Stimulated activated naive B cell treated with anti-CD40 and anti-IgM and Interleukin-4, amounts not matched to agents 10 μg/mL and 1 μg/mL and 100 μg/mL, for 72 hours (primary cell): ENCODE data around the gene MIA3.
"Not testable (repeated sequence)": the region's sequence is repeated elsewhere in the genome, so short reads cannot be mapped to it uniquely, and the experiment has no call there.

Experiments used
- ATAC-seq, 2 donors: fragments of 150-1000 bp; cut with Tn5 transposase; replicated peaks; 2 replicates each; pipeline ENCODE4 v1.10.0; 2021; ENCODE audit warnings: moderate library complexity in 1 of 2
- DNase-seq: peaks from one replicate; pipeline ENCODE4 v3.0.0; 2021
- H3K27ac Mint-ChIP-seq: one replicate; pipeline ENCODE4 v1.8.0; 2022; ENCODE audit warnings: mild to moderate bottlenecking, mixed read lengths
- H3K27me3 Mint-ChIP-seq, 2 donors: one replicate each; pipeline ENCODE4 v1.8.0; 2022; ENCODE audit warnings: mixed read lengths in 2 of 2
- H3K36me3 Mint-ChIP-seq, 2 donors: one replicate each; pipeline ENCODE4 v1.8.0; 2022; ENCODE audit warnings: mixed read lengths in 2 of 2, mild to moderate bottlenecking in 1 of 2
- H3K4me1 Mint-ChIP-seq, 2 donors: one replicate each; pipeline ENCODE4 v1.8.0; 2022; ENCODE audit warnings: mixed read lengths in 2 of 2, mild to moderate bottlenecking in 1 of 2
- H3K4me3 Mint-ChIP-seq, 2 donors: one replicate each; pipeline ENCODE4 v1.8.0; 2022; ENCODE audit warnings: mild to moderate bottlenecking in 2 of 2, mixed read lengths in 2 of 2, moderate library complexity in 1 of 2
- H3K9me3 Mint-ChIP-seq, 2 donors: one replicate each; pipeline ENCODE4 v1.8.0; 2022; ENCODE audit warnings: mixed read lengths in 2 of 2, mild to moderate bottlenecking in 1 of 2

The MIA3 gene

DNA sequence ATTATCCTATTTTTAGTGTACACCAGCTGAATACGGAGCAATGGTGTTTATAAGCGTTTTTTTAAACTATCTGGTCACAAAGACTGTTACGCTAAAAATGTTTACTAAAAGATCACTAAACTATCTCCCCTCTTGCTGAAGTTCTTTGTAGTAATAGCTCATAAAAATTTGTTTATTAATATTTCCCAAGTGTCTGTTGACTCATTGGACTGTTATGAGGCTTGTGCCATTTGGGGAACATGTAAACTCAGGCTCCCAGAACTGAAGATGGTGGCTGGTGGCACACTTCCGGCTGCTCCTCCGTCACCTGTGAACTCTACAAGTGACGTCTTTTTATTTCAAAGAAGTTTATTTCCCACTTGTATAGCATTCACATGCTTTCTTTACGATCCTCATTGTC lies 48.1 kb downstream of the MIA3 start:
- no peak for DNase-seq
- Mint-ChIP-seq H3K36me3 (peaks cover 18 to 29% of the 10 kb centered on the region in 2 donors), H3K4me3 (no peak overlapping the region), H3K9me3 (no peaks in the 10 kb centered on the region), H3K27me3 (no peaks in the 10 kb centered on the region), H3K27ac (no peak overlapping the region), H3K4me1 (peaks cover 0 to 1% of the 10 kb centered on the region in 2 donors)
- ATAC-seq = no peak

DNA sequence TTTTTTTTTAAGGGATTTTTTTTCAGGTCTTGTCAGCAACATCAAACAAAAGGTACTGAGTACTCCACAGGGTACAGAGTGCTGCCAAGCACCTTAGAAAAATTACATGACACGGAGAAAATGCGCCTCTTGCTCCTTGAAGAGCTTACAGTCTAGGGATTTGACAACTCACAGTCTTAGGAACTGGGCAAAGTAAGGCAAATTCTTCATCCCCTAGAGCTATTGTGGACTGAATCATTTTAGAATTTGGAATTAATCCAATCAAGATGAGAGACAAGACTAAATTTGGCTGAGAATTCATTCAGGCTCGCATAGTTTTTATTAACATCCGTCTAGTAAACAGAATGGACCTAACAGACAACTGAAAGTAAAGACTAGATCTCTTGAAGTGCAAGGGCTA lies 50.3 kb downstream of the MIA3 start:
- not testable (repeated sequence) for H3K27ac Mint-ChIP-seq, H3K4me3 Mint-ChIP-seq, H3K27me3 Mint-ChIP-seq, ATAC-seq, DNase-seq, H3K4me1 Mint-ChIP-seq, H3K9me3 Mint-ChIP-seq
- peaks cover 21 to 35% of the 10 kb centered on the region in 2 donors for H3K36me3 Mint-ChIP-seq

DNA sequence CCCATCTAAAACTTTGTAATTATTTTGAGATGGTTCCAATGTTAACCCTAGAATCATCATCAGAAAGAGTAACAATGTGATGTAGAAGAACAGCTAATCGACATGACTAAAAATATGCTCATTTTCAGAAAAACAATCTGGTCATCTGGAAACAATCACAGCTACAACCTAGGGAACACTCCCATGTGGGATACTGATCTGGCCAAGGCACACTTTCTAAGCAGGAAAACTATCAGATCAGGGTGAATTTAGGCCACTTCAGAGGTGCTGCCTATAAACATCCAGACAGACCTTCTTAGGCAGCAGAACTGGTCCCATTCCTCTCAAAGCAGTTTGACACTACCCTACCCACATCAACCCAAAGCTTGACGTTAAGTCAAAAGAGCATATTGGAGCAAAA lies 51.2 kb downstream of the MIA3 start:
- not testable (repeated sequence) for H3K4me1 Mint-ChIP-seq, H3K9me3 Mint-ChIP-seq, H3K4me3 Mint-ChIP-seq, H3K27me3 Mint-ChIP-seq, ATAC-seq, DNase-seq, H3K27ac Mint-ChIP-seq
- peaks cover 28 to 41% of the 10 kb centered on the region in 2 donors for H3K36me3 Mint-ChIP-seq

DNA sequence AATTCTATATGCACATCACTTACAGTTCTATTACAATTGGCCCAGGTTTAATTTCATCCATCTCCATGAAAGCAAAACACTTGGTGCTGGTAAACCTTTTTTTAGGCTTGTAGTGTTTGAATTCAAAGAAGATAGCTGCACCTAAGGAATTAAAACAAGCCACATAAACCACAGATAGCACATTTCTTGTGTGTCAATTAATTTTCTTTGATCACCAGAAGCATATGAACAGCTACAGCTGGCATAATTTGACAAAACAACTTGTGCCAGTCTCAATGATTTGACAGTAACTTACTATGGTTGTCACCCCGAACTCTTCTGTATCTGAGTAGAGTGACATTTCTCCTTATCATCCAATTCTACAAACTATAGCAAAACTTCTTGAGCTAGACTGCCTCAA lies 52.2 kb downstream of the MIA3 start:
- ATAC-seq (no peak), DNase-seq (no peak)
- H3K9me3 Mint-ChIP-seq = no peaks in the 10 kb centered on the region
- H3K4me3 Mint-ChIP-seq = no peak overlapping the region
- peaks cover 0 to 1% of the 10 kb centered on the region in 2 donors for H3K4me1 Mint-ChIP-seq
- H3K27me3 Mint-ChIP-seq = no peaks in the 10 kb centered on the region
- H3K27ac Mint-ChIP-seq = peak overlapping the region; percentile 51
- peaks cover 25 to 46% of the 10 kb centered on the region in 2 donors for H3K36me3 Mint-ChIP-seq

DNA sequence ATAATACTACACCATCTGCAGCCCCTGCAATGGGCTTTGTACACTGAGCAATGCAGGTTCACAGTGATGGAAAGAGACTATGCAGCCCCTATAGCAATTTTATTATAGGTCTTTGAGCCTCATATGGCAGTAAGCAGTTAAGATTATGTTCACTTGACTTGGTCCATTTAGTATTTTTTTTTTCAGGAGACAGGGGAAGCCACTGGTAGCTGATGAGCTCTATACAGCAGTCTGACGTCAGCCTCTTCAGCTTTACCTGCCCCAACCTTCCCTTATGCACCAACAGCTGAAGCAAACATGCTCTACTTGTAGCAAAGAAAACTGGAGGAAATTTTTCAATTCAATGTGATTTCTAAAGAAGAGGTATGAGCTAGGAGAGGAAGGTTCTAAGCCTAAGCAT lies 62.2 kb downstream of the MIA3 start:
- Mint-ChIP-seq H3K27ac (no peak overlapping the region), H3K4me1 (no peaks in the 10 kb centered on the region), H3K36me3 (peaks cover 3 to 16% of the 10 kb centered on the region in 2 donors), H3K27me3 (no peaks in the 10 kb centered on the region), H3K9me3 (no peaks in the 10 kb centered on the region), H3K4me3 (no peak overlapping the region)
- DNase-seq (no peak), ATAC-seq (no peak)

DNA sequence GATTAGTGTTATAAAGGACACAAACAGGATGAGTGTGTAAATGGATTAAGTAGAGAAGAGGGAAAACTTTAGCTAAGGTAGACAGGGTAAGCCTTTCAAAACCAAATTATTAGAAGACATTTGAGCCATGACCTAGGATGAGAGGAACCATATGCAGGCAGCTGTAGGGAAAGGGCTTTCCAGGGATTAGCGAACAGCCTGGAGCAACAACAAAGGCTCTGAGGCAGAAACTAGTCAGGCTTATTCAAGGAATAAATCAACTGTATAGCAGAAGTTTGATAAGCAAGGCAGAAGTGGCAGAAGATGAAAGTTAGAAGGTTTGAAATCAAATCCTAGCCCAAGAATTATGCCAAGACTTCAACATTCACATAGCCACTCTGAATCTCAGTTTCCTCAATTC lies 73.1 kb downstream of the MIA3 start:
- Mint-ChIP-seq H3K36me3 (peaks cover 8 to 14% of the 10 kb centered on the region in 2 donors), H3K27ac (no peak overlapping the region), H3K9me3 (no peaks in the 10 kb centered on the region), H3K4me3 (no peak overlapping the region), H3K27me3 (no peaks in the 10 kb centered on the region), H3K4me1 (peaks cover 13 to 24% of the 10 kb centered on the region in 2 donors)
- ATAC-seq (no peak), DNase-seq (no peak)

DNA sequence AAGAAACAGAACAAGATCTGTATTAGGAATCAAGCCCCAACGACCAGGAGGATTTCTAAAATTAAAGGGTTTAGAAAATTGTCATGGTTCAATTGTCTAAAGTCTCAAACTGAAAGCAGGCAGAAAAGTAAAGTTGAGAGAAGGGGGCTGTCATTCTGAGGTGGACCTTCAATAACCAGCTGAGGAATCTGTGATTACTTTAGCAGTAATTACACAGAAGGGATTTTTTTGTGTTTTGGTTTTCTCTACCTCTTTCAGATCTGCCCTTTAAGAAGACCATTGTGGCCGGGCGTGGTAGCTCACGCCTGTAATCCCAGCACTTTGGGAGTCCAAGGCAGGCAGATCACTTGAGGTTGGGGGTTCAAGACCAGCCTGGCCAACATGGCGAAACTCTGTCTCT lies 77.0 kb downstream of the MIA3 start:
- Mint-ChIP-seq H3K4me3 (peak overlapping the region; percentile 32 to 36), H3K27me3 (no peaks in the 10 kb centered on the region), H3K27ac (peak overlapping the region; percentile 90), H3K36me3 (peaks cover 9% of the 10 kb centered on the region in 2 donors), H3K4me1 (peaks cover 16 to 30% of the 10 kb centered on the region in 2 donors), H3K9me3 (no peaks in the 10 kb centered on the region)
- ATAC-seq (peak; percentile 64 to 65), DNase-seq (no peak)

DNA sequence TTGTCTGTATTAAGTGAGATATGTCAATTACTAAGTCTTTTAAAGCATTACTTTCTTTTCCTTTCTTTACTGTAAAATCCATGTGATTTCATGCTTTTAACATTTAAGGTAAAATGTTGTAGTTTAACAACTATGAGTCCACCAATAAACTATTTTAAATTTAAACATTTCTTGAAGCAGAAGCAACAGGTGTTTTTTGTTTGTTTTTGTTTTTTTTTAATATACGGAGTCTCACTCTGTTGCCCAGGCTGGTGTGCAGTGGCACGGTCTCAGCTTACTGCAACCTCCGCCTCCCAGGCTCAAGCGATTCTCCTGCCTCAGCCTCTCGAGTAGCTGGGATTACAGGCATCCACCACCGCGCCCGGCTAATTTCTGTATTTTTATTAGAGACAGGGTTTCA lies 78.8 kb downstream of the MIA3 start:
- no peak overlapping the region for H3K4me3 Mint-ChIP-seq
- no peaks in the 10 kb centered on the region for H3K9me3 Mint-ChIP-seq
- ATAC-seq (no peak), DNase-seq (no peak)
- H3K27ac Mint-ChIP-seq = no peak overlapping the region
- H3K4me1 Mint-ChIP-seq = peaks cover 14 to 24% of the 10 kb centered on the region in 2 donors
- H3K36me3 Mint-ChIP-seq = peaks cover 10 to 14% of the 10 kb centered on the region in 2 donors
- H3K27me3 Mint-ChIP-seq = no peaks in the 10 kb centered on the region

DNA sequence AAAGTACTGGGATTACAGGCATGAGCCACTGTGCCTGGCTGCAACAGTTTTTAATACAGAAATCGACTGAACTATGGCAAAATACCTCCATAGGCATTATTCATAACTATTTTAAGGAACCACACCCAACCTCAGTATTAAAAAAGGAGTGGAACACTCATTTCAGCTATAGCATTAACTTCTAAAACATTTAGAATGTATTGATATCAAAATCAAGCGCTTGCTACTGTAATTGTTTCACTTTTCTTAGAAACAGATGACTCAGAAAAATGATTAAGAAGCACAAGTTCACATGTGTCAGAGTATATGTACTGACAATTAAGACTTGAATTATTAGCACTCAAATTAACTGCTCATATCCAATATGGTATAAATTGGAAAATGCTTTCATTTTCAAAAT lies 79.3 kb downstream of the MIA3 start:
- DNase-seq (no peak), ATAC-seq (no peak)
- Mint-ChIP-seq H3K27me3 (no peaks in the 10 kb centered on the region), H3K27ac (peak overlapping the region; percentile 56), H3K9me3 (no peaks in the 10 kb centered on the region), H3K4me3 (no peak overlapping the region), H3K36me3 (peaks cover 9 to 14% of the 10 kb centered on the region in 2 donors), H3K4me1 (peaks cover 14 to 24% of the 10 kb centered on the region in 2 donors)

DNA sequence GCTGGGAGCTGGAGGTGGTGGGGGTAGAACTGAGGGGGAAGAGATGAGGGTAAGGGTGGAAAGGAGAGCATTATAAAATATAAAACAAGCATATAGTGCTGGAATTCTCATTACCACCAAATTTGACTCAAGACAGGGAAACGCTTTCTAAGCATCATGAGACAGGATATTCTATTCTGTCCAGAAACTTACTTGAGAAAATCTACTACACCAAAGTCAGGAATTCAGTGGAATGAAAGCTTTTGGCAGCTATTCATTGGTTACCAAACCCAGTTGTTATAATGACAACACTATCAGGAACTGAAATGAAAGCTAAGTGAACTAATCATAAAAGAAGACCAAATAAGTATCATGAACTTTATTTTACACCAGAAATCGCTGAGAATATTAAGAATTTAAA lies 79.9 kb downstream of the MIA3 start:
- H3K4me1 Mint-ChIP-seq = peaks cover 14 to 24% of the 10 kb centered on the region in 2 donors

DNA sequence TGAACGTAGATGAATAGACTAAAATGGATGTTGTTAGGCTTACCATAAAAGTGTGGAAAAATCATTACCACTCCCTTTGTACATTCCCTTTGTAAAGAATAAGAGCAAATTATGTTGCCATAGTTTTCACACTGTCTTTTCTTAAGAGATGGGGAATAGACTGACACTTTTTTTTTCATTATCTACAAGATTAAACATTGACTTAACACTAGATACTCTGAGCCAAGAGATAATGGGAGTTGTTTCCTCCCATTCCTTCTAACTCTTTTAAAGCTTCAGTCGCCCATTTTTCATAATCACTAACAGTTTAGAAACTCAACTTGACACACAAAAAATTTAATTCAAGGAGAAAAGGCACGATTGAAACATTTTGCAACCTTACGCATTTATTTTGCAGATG lies 84.3 kb downstream of the MIA3 start:
- ATAC-seq = no peak
- Mint-ChIP-seq H3K27me3 (no peaks in the 10 kb centered on the region), H3K27ac (peak overlapping the region; percentile 37), H3K36me3 (peaks cover 25 to 35% of the 10 kb centered on the region in 2 donors), H3K9me3 (peaks cover 4 to 5% of the 10 kb centered on the region in 2 donors), H3K4me1 (peaks cover 12 to 35% of the 10 kb centered on the region in 2 donors), H3K4me3 (no peak overlapping the region)
- DNase-seq = no peak

More for the DNA sequence above, 79.9 kb downstream of the MIA3 start:
- Mint-ChIP-seq H3K27ac (no peak overlapping the region), H3K4me3 (no peak overlapping the region), H3K27me3 (no peaks in the 10 kb centered on the region), H3K9me3 (no peaks in the 10 kb centered on the region), H3K36me3 (peaks cover 8 to 16% of the 10 kb centered on the region in 2 donors)
- ATAC-seq (no peak), DNase-seq (no peak)

DNA sequence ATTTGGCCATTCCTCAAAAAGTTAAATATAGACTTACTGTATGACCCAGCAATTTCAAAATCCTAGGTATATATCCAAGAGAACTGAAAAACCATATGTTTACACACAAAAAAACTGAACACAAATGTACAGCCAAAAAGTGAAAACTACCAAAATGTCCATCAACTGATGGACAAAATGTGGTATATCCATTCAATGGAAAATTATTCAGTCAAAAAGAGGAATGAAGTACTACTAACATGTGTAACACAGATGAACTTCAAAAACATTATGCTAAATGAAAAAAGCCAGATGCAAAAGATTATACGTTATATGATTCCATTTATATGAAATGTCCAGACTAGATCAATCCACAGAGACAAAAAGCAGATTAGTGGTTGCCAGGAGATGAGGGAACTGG lies 86.4 kb downstream of the MIA3 start:
- ATAC-seq = no peak
- H3K27me3 Mint-ChIP-seq = no peaks in the 10 kb centered on the region
- no peak for DNase-seq
- H3K4me1 Mint-ChIP-seq = peaks cover 9 to 51% of the 10 kb centered on the region in 2 donors
- peak overlapping the region; percentile 15 for H3K27ac Mint-ChIP-seq
- peaks cover 4 to 5% of the 10 kb centered on the region in 2 donors for H3K9me3 Mint-ChIP-seq
- H3K4me3 Mint-ChIP-seq = no peak overlapping the region
- peaks cover 32 to 36% of the 10 kb centered on the region in 2 donors for H3K36me3 Mint-ChIP-seq

DNA sequence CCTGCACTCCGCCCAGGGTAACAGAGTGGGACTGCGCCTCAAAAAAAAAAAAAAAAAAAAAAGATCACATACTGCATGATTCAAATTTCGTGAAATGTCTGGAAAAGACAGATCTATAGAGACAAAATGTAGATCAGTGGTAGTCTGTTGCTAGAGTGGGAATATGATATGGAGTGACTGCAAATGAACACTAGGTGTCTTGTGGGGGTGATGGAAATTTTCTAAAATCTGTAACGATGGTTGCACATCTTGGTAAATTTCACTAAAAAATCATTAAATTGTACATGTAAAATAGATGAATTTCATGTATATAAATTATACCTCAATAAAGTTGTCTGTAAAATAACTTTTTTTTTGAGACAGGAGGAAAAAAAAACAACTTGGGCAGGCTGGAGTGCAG lies 88.9 kb downstream of the MIA3 start:
- peaks cover 4 to 5% of the 10 kb centered on the region in 2 donors for H3K9me3 Mint-ChIP-seq
- H3K27me3 Mint-ChIP-seq = no peaks in the 10 kb centered on the region
- H3K27ac Mint-ChIP-seq = no peak overlapping the region
- ATAC-seq (no peak), DNase-seq (no peak)
- peaks cover 29 to 42% of the 10 kb centered on the region in 2 donors for H3K36me3 Mint-ChIP-seq
- peaks cover 15 to 66% of the 10 kb centered on the region in 2 donors for H3K4me1 Mint-ChIP-seq
- no peak overlapping the region for H3K4me3 Mint-ChIP-seq

DNA sequence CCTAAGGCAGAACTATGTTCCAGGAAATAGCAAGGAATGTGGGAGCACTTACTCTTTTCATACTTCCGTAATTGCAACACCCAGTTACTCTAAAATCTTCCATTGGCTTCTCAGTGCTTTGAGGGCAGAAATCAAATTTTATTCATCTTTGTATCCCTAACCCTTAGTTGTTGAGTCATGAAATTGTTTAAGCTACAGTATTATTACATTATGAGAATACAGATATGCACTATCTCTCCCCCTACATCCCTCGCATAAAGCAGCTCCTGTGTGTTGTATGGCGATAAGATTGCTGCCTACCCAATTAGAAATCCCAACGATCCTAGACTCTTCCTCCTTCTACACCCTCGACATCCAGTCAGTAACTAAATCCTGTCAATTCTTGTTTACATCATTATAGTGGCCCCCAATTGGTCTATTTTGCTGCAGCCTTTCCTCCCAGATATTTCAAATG lies 91.8 kb downstream of the MIA3 start:
- Mint-ChIP-seq H3K27ac (no peak overlapping the region), H3K9me3 (no peaks in the 10 kb centered on the region), H3K27me3 (no peaks in the 10 kb centered on the region), H3K4me1 (peaks cover 12 to 67% of the 10 kb centered on the region in 2 donors), H3K36me3 (peaks cover 23 to 38% of the 10 kb centered on the region in 2 donors), H3K4me3 (no peak overlapping the region)
- no peak for ATAC-seq
- DNase-seq = no peak

DNA sequence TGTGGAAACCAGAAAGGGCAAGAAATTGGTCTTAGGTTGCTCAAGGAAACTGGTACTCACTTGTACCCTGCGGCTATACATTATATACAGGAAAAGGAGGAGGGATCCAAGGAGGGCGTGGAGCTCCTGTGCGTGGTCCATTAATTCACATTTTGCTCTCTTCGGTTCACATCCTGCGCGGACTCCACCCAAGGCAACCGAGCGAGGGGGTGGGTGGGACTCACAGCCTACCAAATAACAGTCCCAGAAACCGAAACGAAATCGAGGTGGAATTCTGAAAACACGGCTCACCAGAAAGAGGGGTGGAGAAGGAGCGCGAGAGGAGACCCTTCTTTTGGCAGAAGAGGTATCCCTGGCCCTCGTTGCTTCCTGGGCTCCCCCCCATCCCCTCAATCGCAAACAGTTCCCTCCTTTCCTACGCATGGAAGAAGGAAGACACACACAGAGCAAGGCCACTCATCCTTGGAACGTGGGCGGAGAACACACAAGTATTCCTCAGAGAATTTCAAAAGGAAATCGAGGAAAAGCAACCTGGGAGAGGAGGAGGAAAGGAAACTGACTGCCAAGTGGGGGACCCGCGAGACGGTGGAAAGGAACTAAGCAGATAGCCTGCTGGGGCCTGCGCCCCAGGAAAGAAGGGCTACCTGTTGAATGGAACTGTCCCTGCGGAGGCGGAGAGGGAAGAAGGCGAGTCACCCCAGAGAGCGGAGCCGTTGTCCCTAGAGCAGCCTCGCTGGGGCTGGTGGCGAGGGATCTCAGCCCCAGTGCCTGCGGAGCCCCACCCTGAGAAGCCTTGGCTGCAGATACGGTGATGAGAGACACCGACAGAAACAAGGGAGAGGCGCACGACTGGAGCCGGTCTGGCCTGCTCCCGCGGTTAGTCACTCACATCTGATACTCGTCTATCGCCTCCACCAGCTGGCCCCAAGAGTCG lies 93.7 kb downstream of the MIA3 start:
- Mint-ChIP-seq H3K4me1 (peaks cover 8 to 51% of the 10 kb centered on the region in 2 donors), H3K36me3 (peaks cover 14 to 35% of the 10 kb centered on the region in 2 donors), H3K27me3 (no peaks in the 10 kb centered on the region), H3K4me3 (peak overlapping the region; percentile 96 to 97), H3K27ac (peak overlapping the region; percentile 96), H3K9me3 (no peaks in the 10 kb centered on the region)
- ATAC-seq = peak; percentile 41 to 43
- peak; percentile 35 for DNase-seq
